Esophagus mucosa (tissue), 1 donor: ENCODE results near the gene MUC3A. TPM values are rescaled to one million over a fixed set of nuclear protein-coding genes. Genes with fewer than 3 reads are reported as not detected.

Source experiments
- ATAC-seq: fragments of 200-7000 bp; cut with Tn5 transposase; one replicate; pipeline ENCODE4 v1.9.1; 2020
- total RNA-seq: library from RNA; stranded (reverse); gene quantifications from one replicate; pipeline ENCODE4 v1.2.4, GENCODE V29; 2023
- donor health status: DM: yes; HTN: yes; CAD: no.

The MUC3A gene
- total RNA-seq, 1 donor from 2014 or later, result 0.16 TPM

- no peak for ATAC-seq
These were observed 1.5 kb upstream of the MUC3A start for GRCh38 chr7:100947792-100948191.

- no peak for ATAC-seq
These were observed 654 bp downstream of the MUC3A start for GRCh38 chr7:100949933-100950443.

- ATAC-seq, result no peak
These were observed 1.8 kb downstream of the MUC3A start for GRCh38 chr7:100951172-100951571.

- ATAC-seq, result no peak
These were observed 2.7 kb downstream of the MUC3A start for GRCh38 chr7:100951888-100952560.

- ATAC-seq, result no peak
These were observed 3.3 kb downstream of the MUC3A start for GRCh38 chr7:100952641-100953040.

GRCh38 chr7:100957832-100958421 lies 8.6 kb downstream of the MUC3A start:
- ATAC-seq, result no peak

- ATAC-seq, result no peak
These were observed 10.6 kb downstream of the MUC3A start for GRCh38 chr7:100959894-100960293.

- ATAC-seq, result no peak
These were observed 13.2 kb downstream of the MUC3A start for GRCh38 chr7:100962537-100962936.

- no peak for ATAC-seq
These were observed 14.1 kb downstream of the MUC3A start for GRCh38 chr7:100963386-100963785.

GRCh38 chr7:100963874-100964273 lies 14.5 kb downstream of the MUC3A start:
- ATAC-seq, result no peak

GRCh38 chr7:100964630-100965029 lies 15.3 kb downstream of the MUC3A start:
- no peak for ATAC-seq

- no peak for ATAC-seq
These were observed 15.8 kb downstream of the MUC3A start for GRCh38 chr7:100965045-100965722.

GRCh38 chr7:100965723-100966541 lies 16.6 kb downstream of the MUC3A start:
- peak; percentile 75 for ATAC-seq

- no peak for ATAC-seq
These were observed 17.4 kb downstream of the MUC3A start for GRCh38 chr7:100966542-100967291.

- no peak for ATAC-seq
These were observed 18.0 kb downstream of the MUC3A start for GRCh38 chr7:100967292-100967863.

GRCh38 chr7:100968031-100968430 lies 18.7 kb downstream of the MUC3A start:
- no peak for ATAC-seq

GRCh38 chr7:100968650-100969049 lies 19.3 kb downstream of the MUC3A start:
- ATAC-seq, result no peak

GRCh38 chr7:100969066-100969615 lies 19.8 kb downstream of the MUC3A start, which contains the start of gene MUC12:
TSS of gene MUC12 (plus strand) at chr7:100969565. CDS start at chr7:100969623, 58 bp downstream.
- ATAC-seq, result no peak

GRCh38 chr7:100971111-100972001 lies 22.0 kb downstream of the MUC3A start:
- ATAC-seq, result peak; percentile 11

- no peak for ATAC-seq
These were observed 22.6 kb downstream of the MUC3A start for GRCh38 chr7:100972002-100972347.
